Peyer's patch (tissue), 4 donors: ENCODE data around the gene FAM204A.

Experiments
- CTCF ChIP-seq, 6 experiments: fragments of 450-650 bp in 4 of 6; fragments of 200-600 bp in 2 of 6; sonication (generic) in 1 of 6; IDR thresholded peaks; one replicate each; pipeline ENCODE4 v1.5.1; 2017 to 2019; ENCODE audit warnings: antibody characterized with exemption in 6 of 6, mild to moderate bottlenecking in 3 of 6, moderate library complexity in 1 of 6
- POLR2A ChIP-seq, 2 donors: fragments of 450-650 bp; IDR thresholded peaks; one replicate each; pipeline ENCODE4 v1.5.1; 2017; ENCODE audit warnings: antibody characterized with exemption in 2 of 2, mild to moderate bottlenecking in 2 of 2, moderate library complexity in 2 of 2

DNA sequence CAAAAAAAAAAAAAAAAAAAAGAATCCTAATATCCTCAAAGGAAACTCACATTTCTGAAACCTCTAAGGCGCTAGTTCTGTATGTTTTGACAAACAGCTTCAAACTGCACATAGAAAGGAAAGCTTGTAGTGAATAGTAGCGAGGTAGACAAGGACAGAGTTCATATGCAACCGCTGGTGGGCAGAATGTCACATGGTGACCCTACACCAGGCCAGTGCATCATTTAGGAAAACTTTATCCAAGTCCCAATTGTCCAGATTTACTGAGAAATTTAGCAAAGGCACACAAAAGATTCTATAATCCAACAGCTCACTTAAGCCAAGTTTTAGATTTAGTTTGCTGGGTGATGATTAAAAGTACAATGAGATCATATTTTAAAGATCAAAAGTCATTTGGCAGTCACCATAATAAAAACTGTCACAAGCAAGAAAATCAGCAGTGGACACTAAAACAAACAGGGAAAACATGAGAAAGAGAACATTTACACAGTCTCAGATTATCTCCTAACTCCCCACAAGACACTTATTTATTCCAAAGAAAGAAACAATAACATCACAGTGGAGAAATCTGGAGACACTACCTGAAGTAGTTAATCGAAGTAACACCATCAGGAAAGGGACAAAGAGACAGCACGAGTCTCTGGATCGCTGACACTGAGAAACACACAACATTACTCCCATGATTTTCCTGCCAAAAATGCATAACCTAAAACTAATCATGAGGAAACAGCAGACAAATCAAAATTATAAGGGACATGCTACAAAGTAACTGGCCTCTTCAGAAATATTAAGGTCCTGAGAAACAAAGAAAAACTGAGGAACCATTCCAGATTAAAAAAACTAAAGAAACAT lies 20.2 kb downstream of the FAM204A start:
- TF ChIP-seq CTCF (IDR thresholded peaks at IDR 0.05) (no peak), POLR2A (IDR thresholded peaks at IDR 0.05) (no peak)
